ENCODE results near the gene PROX1.

PROX1 gene

GRCh38 chr1:213984387-213985208 is 3.2 kb upstream of the PROX1 start:
- CTCF ChIA-PET = no interaction called here
- TF ChIP-seq CTCF (IDR thresholded peaks at IDR 0.05; ENCODE audit: control extremely low read depth, extremely low read depth, low read depth, missing control alignments) = no peak
- POLR2A ChIA-PET = no interaction called here
- no peak for DNase-seq (ENCODE audit: extremely low spot score)

- POLR2A ChIA-PET = no interaction called here
- CTCF ChIA-PET = no interaction called here
- no peak for DNase-seq (ENCODE audit: extremely low spot score)
These were observed 2.4 kb upstream of the PROX1 start for GRCh38 chr1:213985209-213986019.

GRCh38 chr1:213986020-213986924 is 1.5 kb upstream of the PROX1 start:
- TF ChIP-seq CTCF (IDR thresholded peaks at IDR 0.05; ENCODE audit: control extremely low read depth, extremely low read depth, low read depth, missing control alignments) = no peak
- no peak for DNase-seq (ENCODE audit: extremely low spot score)
- POLR2A ChIA-PET = no interaction called here
- CTCF ChIA-PET = no interaction called here

More at GRCh38 chr1:213985209-213986019, 2.4 kb upstream of the PROX1 start:
- no peak for TF ChIP-seq CTCF (IDR thresholded peaks at IDR 0.05; ENCODE audit: control extremely low read depth, extremely low read depth, low read depth, missing control alignments)

- POLR2A ChIA-PET = no interaction called here
These were observed 885 bp upstream of the PROX1 start for GRCh38 chr1:213986925-213987250.

GRCh38 chr1:213987422-213987926 is 299 bp upstream of the PROX1 start:
- no peak for DNase-seq (ENCODE audit: extremely low spot score)
- POLR2A ChIA-PET = no interaction called here
- CTCF ChIA-PET = interaction anchor here (0.7 kb wide), 1 partner anchor 30 kb away, joined by 3 read pairs; no protein-coding TSS in a partner anchor
- no peak for TF ChIP-seq CTCF (IDR thresholded peaks at IDR 0.05; ENCODE audit: control extremely low read depth, extremely low read depth, low read depth, missing control alignments)

More at GRCh38 chr1:213986925-213987250, 885 bp upstream of the PROX1 start:
- CTCF ChIA-PET = no interaction called here
- DNase-seq (ENCODE audit: extremely low spot score) = no peak
- no peak for TF ChIP-seq CTCF (IDR thresholded peaks at IDR 0.05; ENCODE audit: control extremely low read depth, extremely low read depth, low read depth, missing control alignments)

GRCh38 chr1:213988507-213989001 is 781 bp downstream of the PROX1 start:
- POLR2A ChIA-PET = interaction anchor here (0.7 kb wide), 1 partner anchor 1341 kb away, joined by 7 read pairs; no protein-coding TSS in a partner anchor
- no peak for DNase-seq (ENCODE audit: extremely low spot score)
- CTCF ChIA-PET = no interaction called here
- no peak for TF ChIP-seq CTCF (IDR thresholded peaks at IDR 0.05; ENCODE audit: control extremely low read depth, extremely low read depth, low read depth, missing control alignments)
